SK-N-SH (cell line): Measurements from ENCODE around the gene PAPLN. TPM values are rescaled to one million over a fixed set of nuclear protein-coding genes. Genes with fewer than 3 reads are reported as not detected.

Source experiments
- CTCF ChIA-PET: fragments of 300-600, 350-600 bp; formaldehyde crosslinking; extraction: SDS; loops from one replicate; lab custom pipeline; 2021; lab: Yijun Ruan, JAX
- POLR2A ChIA-PET: fragments of 350-600 bp; sonication (Branson Sonifier 250); formaldehyde crosslinking; extraction: SDS; loops from one replicate; lab custom pipeline; 2020; ENCODE audit warnings: antibody characterized with exemption, inconsistent platforms; lab: Yijun Ruan, JAX
- DNase-seq: peaks from one replicate; pipeline ENCODE4 v3.0.0; 2012
- H2AFZ ChIP-seq: fragments of 200-600 bp; sonication (generic); 2 replicates; pipeline ENCODE4 v1.8.1; 2016; ENCODE audit warnings: antibody characterized with exemption, mild to moderate bottlenecking, low read depth
- H3F3A ChIP-seq: fragments of 200-600 bp; sonication (generic); replicated peaks from 2 replicates; pipeline ENCODE3; 2016; ENCODE audit warnings: antibody characterized with exemption, mild to moderate bottlenecking; ENCODE audit not compliant: insufficient read depth
- H3K27ac ChIP-seq, 2 experiments: fragments of 200-500 bp in 1 of 2; fragments of 200-600 bp in 1 of 2; sonication (Bioruptor generic) in 1 of 2; sonication (generic), shearing (Covaris generic) in 1 of 2; 2 replicates each; pipeline versions ENCODE4 v1.5.1 to v1.6.1; 2014 to 2016; ENCODE audit warnings: low read depth in 2 of 2, inconsistent platforms in 1 of 2, low read length in 1 of 2, mild to moderate bottlenecking in 1 of 2, mixed read lengths in 1 of 2
- H3K27me3 ChIP-seq: fragments of 200-600 bp; sonication (generic), shearing (Covaris generic); 2 replicates; pipeline ENCODE4 v1.6.1; 2016; ENCODE audit warnings: mixed run types; ENCODE audit not compliant: insufficient read depth
- H3K36me3 ChIP-seq, 2 experiments: fragments of 200-500 bp in 1 of 2; fragments of 200-600 bp in 1 of 2; sonication (Bioruptor generic) in 1 of 2; sonication (generic) in 1 of 2; replicated peaks in 1 of 2; 2 replicates each; pipeline versions ENCODE3 to v1.5.1; 2014 to 2016; ENCODE audit warnings: low read length in 1 of 2, mild to moderate bottlenecking in 1 of 2; ENCODE audit not compliant: insufficient read depth in 2 of 2, control insufficient read depth in 1 of 2
- H3K4me1 ChIP-seq, 2 experiments: fragments of 200-500 bp in 1 of 2; fragments of 200-600 bp in 1 of 2; sonication (Bioruptor generic) in 1 of 2; sonication (generic), shearing (Covaris generic) in 1 of 2; 2 replicates each; pipeline versions ENCODE4 v1.5.1 to v1.6.1; 2014 to 2016; ENCODE audit warnings: low read depth in 1 of 2, low read length in 1 of 2, mixed run types in 1 of 2; ENCODE audit not compliant: insufficient read depth in 2 of 2, control insufficient read depth in 1 of 2
- H3K4me2 ChIP-seq: fragments of 200-600 bp; sonication (generic), shearing (Covaris generic); 2 replicates; pipeline ENCODE4 v1.6.1; 2017; ENCODE audit warnings: mixed run types
- H3K4me3 ChIP-seq, 2 experiments: fragments of 200-500 bp in 1 of 2; fragments of 200-600 bp in 1 of 2; sonication (Bioruptor generic) in 1 of 2; sonication (generic), shearing (Covaris generic) in 1 of 2; 2 replicates each; pipeline versions ENCODE4 v1.5.1 to v1.8.1; 2014 to 2016; ENCODE audit warnings: low read depth in 2 of 2, inconsistent platforms in 1 of 2, low read length in 1 of 2, mild to moderate bottlenecking in 1 of 2, mixed read lengths in 1 of 2, moderate library complexity in 1 of 2
- H3K79me2 ChIP-seq: fragments of 200-600 bp; sonication (generic); 2 replicates; pipeline ENCODE4 v1.8.1; 2017; ENCODE audit warnings: mild to moderate bottlenecking; ENCODE audit not compliant: insufficient read depth
- H3K9ac ChIP-seq: fragments of 200-600 bp; sonication (generic); 2 replicates; pipeline ENCODE4 v1.6.1; 2017; ENCODE audit warnings: mixed run types
- H3K9me2 ChIP-seq: fragments of 200-600 bp; sonication (generic); 2 replicates; pipeline ENCODE4 v1.6.1; 2017; ENCODE audit warnings: mixed run types
- H3K9me3 ChIP-seq: fragments of 200-600 bp; sonication (generic); 2 replicates; pipeline ENCODE4 v1.6.1; 2017; ENCODE audit warnings: mixed run types, mild to moderate bottlenecking, moderate library complexity
- H4K20me1 ChIP-seq: fragments of 200-600 bp; sonication (generic); 2 replicates; pipeline ENCODE4 v1.6.1; 2017; ENCODE audit warnings: mild to moderate bottlenecking, mixed run types; ENCODE audit not compliant: insufficient read depth
- FOSL2 ChIP-seq: IDR thresholded peaks from 2 replicates; pipeline ENCODE4 v1.4.0; 2012; ENCODE audit warnings: low read depth, mild to moderate bottlenecking, moderate library complexity, borderline replicate concordance
- GABPA ChIP-seq: IDR thresholded peaks from 2 replicates; pipeline ENCODE4 v1.4.0; 2012; ENCODE audit warnings: low read depth, mild to moderate bottlenecking
- GATA2 ChIP-seq: sonication (generic); formaldehyde crosslinking; IDR thresholded peaks from 2 replicates; pipeline ENCODE4 v1.5.0; 2020; ENCODE audit warnings: mild to moderate bottlenecking, missing genetic modification reagents
- JUND ChIP-seq: IDR thresholded peaks from 2 replicates; pipeline ENCODE4 v1.4.0; 2012
- MEF2A ChIP-seq: IDR thresholded peaks from 2 replicates; pipeline ENCODE4 v1.4.0; 2012; ENCODE audit warnings: low read depth, borderline replicate concordance
- POLR2AphosphoS5 ChIP-seq: IDR thresholded peaks from 2 replicates; pipeline ENCODE4 v1.6.1; 2012; ENCODE audit warnings: low read depth, low read length
- RAD21 ChIP-seq: IDR thresholded peaks from 2 replicates; pipeline ENCODE4 v1.6.1; 2012; ENCODE audit warnings: mild to moderate bottlenecking, low read length
- RCOR1 ChIP-seq: fragments of 150-350 bp; IDR thresholded peaks from 2 replicates; pipeline ENCODE4 v1.6.1; 2017; ENCODE audit warnings: antibody characterized with exemption, low read length
- RFX5 ChIP-seq: IDR thresholded peaks from 2 replicates; pipeline ENCODE4 v1.6.1; 2012; ENCODE audit warnings: mild to moderate bottlenecking, improper control_type of control experiment, low read length
- TEAD4 ChIP-seq: IDR thresholded peaks from 2 replicates; pipeline ENCODE4 v1.4.0; 2012; ENCODE audit warnings: mild to moderate bottlenecking, borderline replicate concordance; ENCODE audit not compliant: insufficient read depth
- WGBS: methylation state at CpG from one replicate; pipeline ENCODE4 v1.1.6; 2017; ENCODE audit warnings: low lambda C conversion rate; 5-methylcytosine and 5-hydroxymethylcytosine counted together
- polyA plus RNA-seq, 3 experiments: library from polyadenylated mRNA; depleted of rRNA; stranded (reverse); fragments of >200 nt; gene quantifications; 2 replicates each; pipeline ENCODE4 v1.2.3, GENCODE V29; 2012
- TF ChIP-seq, protein P1 (sequence below): fragments of 150-350 bp; IDR thresholded peaks from 2 replicates; pipeline ENCODE4 v1.6.1; 2016; ENCODE audit warnings: mild to moderate bottlenecking, low read depth, low read length
- TF ChIP-seq, protein P2 (sequence below): IDR thresholded peaks from 2 replicates; pipeline ENCODE4 v1.6.1; 2012; ENCODE audit warnings: mild to moderate bottlenecking, low read depth, low read length, moderate library complexity
- TF ChIP-seq, protein P3 (sequence below): IDR thresholded peaks from 2 replicates; pipeline ENCODE4 v1.4.0; 2012; ENCODE audit warnings: low read depth, borderline replicate concordance
- TF ChIP-seq, protein P4 (sequence below): IDR thresholded peaks from 2 replicates; pipeline ENCODE4 v1.4.0; 2012; ENCODE audit warnings: low read depth, borderline replicate concordance

Gene PAPLN
- polyA plus RNA-seq, 1 of the 3 experiments (the other 2 are of a cell fraction): 0.13 TPM

DNA sequence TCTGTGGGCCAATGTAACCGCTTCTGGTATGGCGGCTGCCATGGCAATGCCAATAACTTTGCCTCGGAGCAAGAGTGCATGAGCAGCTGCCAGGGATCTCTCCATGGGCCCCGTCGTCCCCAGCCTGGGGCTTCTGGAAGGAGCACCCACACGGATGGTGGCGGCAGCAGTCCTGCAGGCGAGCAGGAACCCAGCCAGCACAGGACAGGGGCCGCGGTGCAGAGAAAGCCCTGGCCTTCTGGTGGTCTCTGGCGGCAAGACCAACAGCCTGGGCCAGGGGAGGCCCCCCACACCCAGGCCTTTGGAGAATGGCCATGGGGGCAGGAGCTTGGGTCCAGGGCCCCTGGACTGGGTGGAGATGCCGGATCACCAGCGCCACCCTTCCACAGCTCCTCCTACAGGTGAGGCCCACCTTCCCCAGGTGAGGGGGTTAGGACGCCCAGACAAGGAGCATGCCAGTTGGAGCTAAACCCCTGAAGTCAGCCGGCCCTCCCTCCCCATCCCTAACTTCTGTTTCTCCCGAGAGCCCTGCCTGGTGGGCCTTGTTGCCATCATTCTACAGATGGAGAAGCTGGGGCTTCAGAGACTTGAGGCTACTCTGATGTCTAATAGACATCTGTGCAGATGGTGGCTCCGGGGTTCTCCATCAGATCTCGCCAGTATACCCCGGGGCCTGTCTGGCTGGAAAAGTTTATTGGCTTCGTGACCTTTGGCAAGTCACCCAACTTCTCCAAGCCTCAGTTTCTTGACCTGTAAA is 25.3 kb downstream of the PAPLN start:
- Histone ChIP-seq H3K4me2 (no peak overlapping the region), H3F3A (no peaks in the 10 kb centered on the region), H3K4me1 (peaks cover 0 to 6% of the 10 kb centered on the region in 2 experiments; a peak in 1 of 4 replicates), H3K27me3 (no peaks in the 10 kb centered on the region), H3K79me2 (no peaks in the 10 kb centered on the region), H3K27ac (no peak overlapping the region), H3K4me3 (no peak overlapping the region), H3K36me3 (no peaks in the 10 kb centered on the region), H2AFZ (no peak overlapping the region), H3K9me3 (no peaks in the 10 kb centered on the region), H3K9me2 (no peaks in the 10 kb centered on the region), H3K9ac (no peak overlapping the region), H4K20me1 (no peaks in the 10 kb centered on the region)
- ChIA-PET POLR2A (no interaction called here), CTCF (interaction anchor here (4.2 kb wide), 1 partner anchor 32 kb away, joined by 21 read pairs; no protein-coding TSS in a partner anchor)
- WGBS: 63% methylated on average over 7 of the region's 20 CpGs
- DNase-seq: peak; percentile 30
- TF ChIP-seq JUND: no peak
- TF ChIP-seq RAD21: no peak
- TF ChIP-seq, protein P1, sequence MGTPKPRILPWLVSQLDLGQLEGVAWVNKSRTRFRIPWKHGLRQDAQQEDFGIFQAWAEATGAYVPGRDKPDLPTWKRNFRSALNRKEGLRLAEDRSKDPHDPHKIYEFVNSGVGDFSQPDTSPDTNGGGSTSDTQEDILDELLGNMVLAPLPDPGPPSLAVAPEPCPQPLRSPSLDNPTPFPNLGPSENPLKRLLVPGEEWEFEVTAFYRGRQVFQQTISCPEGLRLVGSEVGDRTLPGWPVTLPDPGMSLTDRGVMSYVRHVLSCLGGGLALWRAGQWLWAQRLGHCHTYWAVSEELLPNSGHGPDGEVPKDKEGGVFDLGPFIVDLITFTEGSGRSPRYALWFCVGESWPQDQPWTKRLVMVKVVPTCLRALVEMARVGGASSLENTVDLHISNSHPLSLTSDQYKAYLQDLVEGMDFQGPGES: no peak
- TF ChIP-seq RCOR1: no peak
- no peak for TF ChIP-seq POLR2AphosphoS5
- TF ChIP-seq, protein P2, sequence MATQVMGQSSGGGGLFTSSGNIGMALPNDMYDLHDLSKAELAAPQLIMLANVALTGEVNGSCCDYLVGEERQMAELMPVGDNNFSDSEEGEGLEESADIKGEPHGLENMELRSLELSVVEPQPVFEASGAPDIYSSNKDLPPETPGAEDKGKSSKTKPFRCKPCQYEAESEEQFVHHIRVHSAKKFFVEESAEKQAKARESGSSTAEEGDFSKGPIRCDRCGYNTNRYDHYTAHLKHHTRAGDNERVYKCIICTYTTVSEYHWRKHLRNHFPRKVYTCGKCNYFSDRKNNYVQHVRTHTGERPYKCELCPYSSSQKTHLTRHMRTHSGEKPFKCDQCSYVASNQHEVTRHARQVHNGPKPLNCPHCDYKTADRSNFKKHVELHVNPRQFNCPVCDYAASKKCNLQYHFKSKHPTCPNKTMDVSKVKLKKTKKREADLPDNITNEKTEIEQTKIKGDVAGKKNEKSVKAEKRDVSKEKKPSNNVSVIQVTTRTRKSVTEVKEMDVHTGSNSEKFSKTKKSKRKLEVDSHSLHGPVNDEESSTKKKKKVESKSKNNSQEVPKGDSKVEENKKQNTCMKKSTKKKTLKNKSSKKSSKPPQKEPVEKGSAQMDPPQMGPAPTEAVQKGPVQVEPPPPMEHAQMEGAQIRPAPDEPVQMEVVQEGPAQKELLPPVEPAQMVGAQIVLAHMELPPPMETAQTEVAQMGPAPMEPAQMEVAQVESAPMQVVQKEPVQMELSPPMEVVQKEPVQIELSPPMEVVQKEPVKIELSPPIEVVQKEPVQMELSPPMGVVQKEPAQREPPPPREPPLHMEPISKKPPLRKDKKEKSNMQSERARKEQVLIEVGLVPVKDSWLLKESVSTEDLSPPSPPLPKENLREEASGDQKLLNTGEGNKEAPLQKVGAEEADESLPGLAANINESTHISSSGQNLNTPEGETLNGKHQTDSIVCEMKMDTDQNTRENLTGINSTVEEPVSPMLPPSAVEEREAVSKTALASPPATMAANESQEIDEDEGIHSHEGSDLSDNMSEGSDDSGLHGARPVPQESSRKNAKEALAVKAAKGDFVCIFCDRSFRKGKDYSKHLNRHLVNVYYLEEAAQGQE: no peak
- TF ChIP-seq TEAD4: no peak
- no peak for TF ChIP-seq RFX5
- TF ChIP-seq GABPA: no peak
- TF ChIP-seq, protein P3, sequence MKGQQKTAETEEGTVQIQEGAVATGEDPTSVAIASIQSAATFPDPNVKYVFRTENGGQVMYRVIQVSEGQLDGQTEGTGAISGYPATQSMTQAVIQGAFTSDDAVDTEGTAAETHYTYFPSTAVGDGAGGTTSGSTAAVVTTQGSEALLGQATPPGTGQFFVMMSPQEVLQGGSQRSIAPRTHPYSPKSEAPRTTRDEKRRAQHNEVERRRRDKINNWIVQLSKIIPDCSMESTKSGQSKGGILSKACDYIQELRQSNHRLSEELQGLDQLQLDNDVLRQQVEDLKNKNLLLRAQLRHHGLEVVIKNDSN: no peak

DNA sequence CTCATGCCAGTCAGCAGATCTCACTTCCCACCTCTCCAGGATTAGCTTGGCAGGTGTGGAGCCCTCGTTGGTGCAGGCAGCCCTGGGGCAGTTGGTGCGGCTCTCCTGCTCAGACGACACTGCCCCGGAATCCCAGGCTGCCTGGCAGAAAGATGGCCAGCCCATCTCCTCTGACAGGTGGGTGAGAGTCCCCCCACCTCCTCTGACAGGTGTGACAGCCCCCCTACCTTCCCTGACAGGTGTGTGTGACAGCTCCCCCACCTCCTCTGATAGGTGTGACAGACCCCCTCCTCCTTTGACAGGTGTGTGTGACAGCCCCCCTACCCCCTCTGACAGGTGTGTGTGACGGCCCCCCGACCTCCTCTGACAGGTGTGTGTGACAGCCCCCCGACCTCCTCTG is 26.3 kb downstream of the PAPLN start:
- Histone ChIP-seq H4K20me1 (no peaks in the 10 kb centered on the region), H3F3A (no peaks in the 10 kb centered on the region), H3K9me3 (no peaks in the 10 kb centered on the region), H3K27me3 (no peaks in the 10 kb centered on the region), H3K36me3 (no peaks in the 10 kb centered on the region)
- CTCF ChIA-PET: interaction anchor here (4.2 kb wide), 1 partner anchor 31 kb away, joined by 21 read pairs; no protein-coding TSS in a partner anchor
- TF ChIP-seq MEF2A: no peak
- TF ChIP-seq, protein P4, sequence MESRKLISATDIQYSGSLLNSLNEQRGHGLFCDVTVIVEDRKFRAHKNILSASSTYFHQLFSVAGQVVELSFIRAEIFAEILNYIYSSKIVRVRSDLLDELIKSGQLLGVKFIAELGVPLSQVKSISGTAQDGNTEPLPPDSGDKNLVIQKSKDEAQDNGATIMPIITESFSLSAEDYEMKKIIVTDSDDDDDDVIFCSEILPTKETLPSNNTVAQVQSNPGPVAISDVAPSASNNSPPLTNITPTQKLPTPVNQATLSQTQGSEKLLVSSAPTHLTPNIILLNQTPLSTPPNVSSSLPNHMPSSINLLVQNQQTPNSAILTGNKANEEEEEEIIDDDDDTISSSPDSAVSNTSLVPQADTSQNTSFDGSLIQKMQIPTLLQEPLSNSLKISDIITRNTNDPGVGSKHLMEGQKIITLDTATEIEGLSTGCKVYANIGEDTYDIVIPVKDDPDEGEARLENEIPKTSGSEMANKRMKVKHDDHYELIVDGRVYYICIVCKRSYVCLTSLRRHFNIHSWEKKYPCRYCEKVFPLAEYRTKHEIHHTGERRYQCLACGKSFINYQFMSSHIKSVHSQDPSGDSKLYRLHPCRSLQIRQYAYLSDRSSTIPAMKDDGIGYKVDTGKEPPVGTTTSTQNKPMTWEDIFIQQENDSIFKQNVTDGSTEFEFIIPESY: no peak
- TF ChIP-seq FOSL2: no peak
- TF ChIP-seq GATA2: no peak
- TF ChIP-seq, all 33 proteins: peak for 0
- Histone ChIP-seq H2AFZ (no peak overlapping the region), H3K4me3 (no peak overlapping the region), H3K27ac (no peak overlapping the region), H3K9me2 (no peaks in the 10 kb centered on the region), H3K9ac (no peak overlapping the region), H3K79me2 (no peaks in the 10 kb centered on the region), H3K4me2 (no peak overlapping the region), H3K4me1 (peaks cover 0 to 6% of the 10 kb centered on the region in 2 experiments; a peak in 1 of 4 replicates)
- 94% methylated on average over 3 of the region's 7 CpGs for WGBS
- peak; percentile 39 for DNase-seq
- POLR2A ChIA-PET: no interaction called here
